GM19025 (cell line): ENCODE results near the gene MED12L.

Experiments
- ATAC-seq: cut with Tn5 transposase; IDR thresholded peaks from one replicate; pipeline ENCODE4 v1.9.1; 2021; ENCODE audit warnings: mild to moderate bottlenecking, low read depth, moderate library complexity; ENCODE audit not compliant: unreplicated experiment

Gene MED12L

GRCh38 chr3:151476344-151477018 is 391.0 kb downstream of the MED12L start:
- no peak for ATAC-seq

GRCh38 chr3:151477591-151478334 is 392.3 kb downstream of the MED12L start:
- no peak for ATAC-seq

GRCh38 chr3:151478335-151478697 is 392.9 kb downstream of the MED12L start:
- no peak for ATAC-seq

GRCh38 chr3:151479452-151479851 is 394.0 kb downstream of the MED12L start:
- no peak for ATAC-seq

GRCh38 chr3:151480492-151480891 is 395.0 kb downstream of the MED12L start:
- ATAC-seq, result no peak

GRCh38 chr3:151483488-151483887 is 398.0 kb downstream of the MED12L start:
- no peak for ATAC-seq

GRCh38 chr3:151483961-151484520 is 398.6 kb downstream of the MED12L start:
- ATAC-seq, result no peak
